ENCODE results near the gene PNPLA6. TPM values are rescaled to one million over a fixed set of nuclear protein-coding genes. Genes with fewer than 3 reads are reported as not detected.
A peak's percentile ranks its signal among the peaks of the same experiment; 100 is the strongest.

The PNPLA6 gene
- total RNA-seq, 1 donor from 2014 or later, result 40.8 TPM

DNA sequence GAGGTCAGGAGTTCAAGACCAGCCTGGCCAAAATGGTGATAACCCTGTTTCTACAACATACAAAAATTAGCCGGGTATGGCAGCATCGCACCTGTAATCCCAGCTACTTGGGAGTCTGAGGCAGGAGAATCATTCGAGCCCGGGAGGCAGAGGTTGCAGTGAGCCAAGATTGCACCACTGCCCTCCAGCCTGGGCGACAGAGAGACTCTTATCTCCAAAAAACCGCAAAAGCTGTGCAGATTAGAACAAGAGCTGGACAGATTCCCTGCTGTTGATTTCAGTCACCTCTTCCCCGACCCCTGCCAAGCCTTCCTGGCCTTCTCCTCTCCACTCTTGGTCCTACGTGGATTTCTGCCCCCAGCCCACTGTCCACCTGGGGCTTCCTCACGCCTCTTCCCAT lies 68.4 kb downstream of the PNPLA6 start:
- H3K4me3 ChIP-seq (ENCODE audit: low read depth, low read length), result no peak overlapping the region
- FAIRE-seq (no peak), DNase-seq (ENCODE audit: low read depth) (no peak)
- TF ChIP-seq, protein P1, sequence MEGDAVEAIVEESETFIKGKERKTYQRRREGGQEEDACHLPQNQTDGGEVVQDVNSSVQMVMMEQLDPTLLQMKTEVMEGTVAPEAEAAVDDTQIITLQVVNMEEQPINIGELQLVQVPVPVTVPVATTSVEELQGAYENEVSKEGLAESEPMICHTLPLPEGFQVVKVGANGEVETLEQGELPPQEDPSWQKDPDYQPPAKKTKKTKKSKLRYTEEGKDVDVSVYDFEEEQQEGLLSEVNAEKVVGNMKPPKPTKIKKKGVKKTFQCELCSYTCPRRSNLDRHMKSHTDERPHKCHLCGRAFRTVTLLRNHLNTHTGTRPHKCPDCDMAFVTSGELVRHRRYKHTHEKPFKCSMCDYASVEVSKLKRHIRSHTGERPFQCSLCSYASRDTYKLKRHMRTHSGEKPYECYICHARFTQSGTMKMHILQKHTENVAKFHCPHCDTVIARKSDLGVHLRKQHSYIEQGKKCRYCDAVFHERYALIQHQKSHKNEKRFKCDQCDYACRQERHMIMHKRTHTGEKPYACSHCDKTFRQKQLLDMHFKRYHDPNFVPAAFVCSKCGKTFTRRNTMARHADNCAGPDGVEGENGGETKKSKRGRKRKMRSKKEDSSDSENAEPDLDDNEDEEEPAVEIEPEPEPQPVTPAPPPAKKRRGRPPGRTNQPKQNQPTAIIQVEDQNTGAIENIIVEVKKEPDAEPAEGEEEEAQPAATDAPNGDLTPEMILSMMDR (IDR thresholded peaks at IDR 0.05; ENCODE audit: insufficient read depth, low read length, severe bottlenecking), result no peak
- H3K27me3 ChIP-seq (ENCODE audit: control insufficient read depth, insufficient read depth, low read length), result no peaks in the 10 kb centered on the region
- peaks cover 5% of the 10 kb centered on the region for H3K36me3 ChIP-seq (ENCODE audit: control insufficient read depth, insufficient read depth, low read length)

DNA sequence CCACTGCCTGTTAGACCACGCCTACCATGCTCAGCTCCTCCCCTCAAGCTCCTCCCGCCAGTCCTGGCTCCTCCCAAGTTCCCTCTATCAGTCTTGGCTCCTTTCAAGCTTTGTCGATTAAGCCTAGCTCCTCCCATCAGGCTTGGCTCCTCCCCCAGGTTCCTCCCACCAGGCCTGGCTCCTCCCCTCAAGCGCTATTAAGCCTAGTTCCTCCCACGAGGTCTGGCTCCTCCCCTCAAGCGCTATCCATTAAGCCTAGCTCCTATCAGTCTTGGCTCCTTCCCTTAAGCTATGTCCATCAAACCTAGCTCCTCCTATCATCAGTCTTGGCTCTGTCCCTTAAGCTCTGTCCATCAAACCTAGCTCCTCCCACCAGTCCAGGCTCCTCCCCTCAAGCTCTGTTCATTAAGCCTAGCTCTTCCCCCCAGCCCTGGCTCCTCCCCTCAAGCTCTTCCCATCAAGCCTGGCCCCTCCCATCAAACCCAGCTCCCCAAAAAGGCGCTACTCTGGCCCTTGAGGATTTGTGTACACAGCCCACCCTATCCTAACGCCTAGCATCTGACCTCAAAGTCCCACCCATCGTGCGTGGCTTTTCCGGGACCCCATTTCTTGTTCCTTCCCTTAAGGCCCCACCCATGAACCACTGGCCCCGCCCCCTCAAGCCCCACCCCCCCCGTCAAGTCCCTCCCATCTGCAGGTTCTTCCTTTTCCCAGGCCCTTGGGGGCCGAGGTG lies 70.1 kb downstream of the PNPLA6 start:
- H3K27me3 ChIP-seq (ENCODE audit: control insufficient read depth, insufficient read depth, low read length), result no peaks in the 10 kb centered on the region
- DNase-seq (ENCODE audit: low read depth) (peak; percentile 28), FAIRE-seq (no peak)

DNA sequence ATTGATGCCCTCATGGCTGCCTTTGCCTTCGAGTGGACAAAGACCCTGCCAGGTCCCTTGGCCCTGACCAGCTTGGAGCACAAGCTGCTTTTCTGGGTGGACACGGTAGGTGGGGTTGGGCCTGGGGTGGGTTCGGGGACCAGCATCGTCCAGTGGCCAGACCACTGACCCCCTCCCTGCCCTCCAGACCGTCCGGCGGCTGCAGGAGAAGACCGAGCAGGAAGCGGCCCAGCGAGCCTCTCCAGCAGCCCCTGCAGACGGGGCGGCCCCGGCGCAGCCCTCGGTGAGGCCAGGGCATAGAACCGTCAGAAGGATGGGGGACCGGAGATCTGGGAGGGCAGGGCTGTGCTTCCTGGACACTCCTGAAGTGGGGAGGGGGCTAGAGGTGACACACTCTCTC lies 70.8 kb downstream of the PNPLA6 start:
- H3K36me3 ChIP-seq (ENCODE audit: control insufficient read depth, insufficient read depth, low read length), result peaks cover 5% of the 10 kb centered on the region
- TF ChIP-seq, protein P1 (IDR thresholded peaks at IDR 0.05; ENCODE audit: insufficient read depth, low read length, severe bottlenecking), result no peak
- H3K27me3 ChIP-seq (ENCODE audit: control insufficient read depth, insufficient read depth, low read length), result no peaks in the 10 kb centered on the region
- no peak overlapping the region for H3K4me3 ChIP-seq (ENCODE audit: low read depth, low read length)
- no peak for DNase-seq (ENCODE audit: low read depth)
- FAIRE-seq, result no peak

More for the DNA sequence above, 70.1 kb downstream of the PNPLA6 start:
- Histone ChIP-seq H3K36me3 (ENCODE audit: control insufficient read depth, insufficient read depth, low read length) (peaks cover 5% of the 10 kb centered on the region), H3K4me3 (ENCODE audit: low read depth, low read length) (no peak overlapping the region)
- TF ChIP-seq, protein P1 (IDR thresholded peaks at IDR 0.05; ENCODE audit: insufficient read depth, low read length, severe bottlenecking), result no peak

DNA sequence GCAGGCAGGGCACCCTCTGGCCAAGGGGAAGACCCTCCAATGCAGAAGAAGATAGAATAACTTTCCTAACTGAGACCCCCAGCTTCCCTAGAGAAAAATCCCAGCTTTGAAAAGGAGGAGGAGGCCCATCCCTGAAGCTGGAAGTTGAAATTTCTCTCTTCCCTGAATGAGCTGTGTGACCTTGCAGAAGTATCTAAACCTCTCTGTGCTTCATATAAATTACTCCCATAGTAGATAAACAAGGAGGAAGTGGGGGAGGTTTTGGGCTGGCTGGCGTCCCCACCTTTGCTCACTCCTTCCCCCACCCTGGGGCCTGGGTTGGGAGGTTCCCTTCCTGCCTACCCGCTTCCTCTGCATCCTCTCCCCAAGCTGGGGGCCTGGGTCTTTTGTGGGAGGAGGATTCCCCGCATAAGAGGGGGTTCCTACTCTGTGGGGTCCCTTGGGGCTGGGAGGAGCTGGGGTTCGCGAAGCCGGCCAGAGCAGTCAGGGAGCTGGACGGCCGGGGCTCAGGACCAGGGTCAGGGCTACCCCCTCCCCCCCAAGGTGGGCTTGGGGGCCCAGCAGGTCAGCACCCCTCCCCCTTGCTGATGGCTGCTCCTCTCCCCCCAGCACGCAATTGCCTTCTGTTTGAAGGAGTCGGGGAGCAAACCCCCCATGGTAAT lies 71.8 kb downstream of the PNPLA6 start:
- DNase-seq (ENCODE audit: low read depth), result no peak
- TF ChIP-seq, protein P1 (IDR thresholded peaks at IDR 0.05; ENCODE audit: insufficient read depth, low read length, severe bottlenecking), result no peak
- peaks cover 7% of the 10 kb centered on the region for H3K36me3 ChIP-seq (ENCODE audit: control insufficient read depth, insufficient read depth, low read length)
- H3K27me3 ChIP-seq (ENCODE audit: control insufficient read depth, insufficient read depth, low read length), result no peaks in the 10 kb centered on the region
- H3K4me3 ChIP-seq (ENCODE audit: low read depth, low read length), result no peak overlapping the region
- FAIRE-seq, result no peak

DNA sequence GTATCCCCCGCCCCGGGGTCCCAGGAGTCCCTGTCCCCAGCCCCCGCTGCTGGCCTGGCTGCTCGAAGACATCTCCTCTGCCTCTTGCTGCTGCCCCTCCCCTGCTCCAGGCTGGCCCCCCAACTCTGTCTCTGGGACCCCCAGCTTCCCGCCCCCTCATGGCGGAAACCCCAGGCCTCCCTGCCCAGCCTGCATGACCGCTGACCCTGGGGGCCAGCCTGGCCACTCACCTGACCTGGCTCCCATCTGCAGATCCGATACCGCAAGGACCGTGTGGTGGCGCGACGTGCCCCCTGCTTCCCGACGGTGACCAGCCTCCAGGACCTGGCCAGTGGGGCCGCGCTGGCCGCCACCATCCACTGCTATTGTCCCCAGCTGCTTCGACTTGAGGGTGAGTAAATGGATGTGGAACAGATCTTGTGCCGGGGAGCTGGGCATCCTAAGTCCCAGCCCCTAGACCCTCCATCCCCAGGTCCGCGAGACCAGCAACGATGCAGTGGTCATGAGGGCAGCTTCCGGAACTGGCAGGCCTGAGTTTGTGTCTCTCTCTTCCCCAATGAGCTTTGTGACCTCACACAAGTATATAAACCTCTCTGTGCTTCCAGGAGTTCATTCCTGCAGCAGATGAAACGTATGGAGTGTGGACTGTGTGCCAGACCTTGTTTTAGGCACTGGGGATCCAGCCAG lies 72.5 kb downstream of the PNPLA6 start:
- DNase-seq (ENCODE audit: low read depth), result no peak

More for the DNA sequence above, 72.5 kb downstream of the PNPLA6 start:
- Histone ChIP-seq H3K27me3 (ENCODE audit: control insufficient read depth, insufficient read depth, low read length) (no peaks in the 10 kb centered on the region), H3K4me3 (ENCODE audit: low read depth, low read length) (no peak overlapping the region), H3K36me3 (ENCODE audit: control insufficient read depth, insufficient read depth, low read length) (peaks cover 8% of the 10 kb centered on the region)
- no peak for FAIRE-seq
- TF ChIP-seq, protein P1 (IDR thresholded peaks at IDR 0.05; ENCODE audit: insufficient read depth, low read length, severe bottlenecking), result no peak
